GM21367 (cell line): ENCODE results near the gene MLLT3.

Source experiments
- ATAC-seq: cut with Tn5 transposase; IDR thresholded peaks from one replicate; pipeline ENCODE4 v1.9.1; 2021; ENCODE audit not compliant: unreplicated experiment

The MLLT3 gene

GRCh38 chr9:20630241-20630943 lies 8.1 kb upstream of the MLLT3 start:
- ATAC-seq: no peak

GRCh38 chr9:20625003-20625349 lies 2.7 kb upstream of the MLLT3 start:
- no peak for ATAC-seq

GRCh38 chr9:20624201-20625002 lies 2.1 kb upstream of the MLLT3 start:
- ATAC-seq: peak; percentile 25

GRCh38 chr9:20623748-20624124 lies 1.4 kb upstream of the MLLT3 start:
- ATAC-seq: no peak

- peak; percentile 0 for ATAC-seq
Measured at GRCh38 chr9:20623021-20623747, 885 bp upstream of the MLLT3 start.

GRCh38 chr9:20621471-20622329 lies 599 bp downstream of the MLLT3 start:
- ATAC-seq: peak; percentile 6

GRCh38 chr9:20620650-20621470 lies 1.4 kb downstream of the MLLT3 start:
- no peak for ATAC-seq

GRCh38 chr9:20619487-20620200 lies 2.7 kb downstream of the MLLT3 start:
- ATAC-seq: no peak

GRCh38 chr9:20618361-20618802 lies 3.9 kb downstream of the MLLT3 start:
- ATAC-seq: no peak

GRCh38 chr9:20616808-20617207 lies 5.5 kb downstream of the MLLT3 start:
- no peak for ATAC-seq

- no peak for ATAC-seq
Measured at GRCh38 chr9:20614602-20615216, 7.6 kb downstream of the MLLT3 start.

GRCh38 chr9:20611691-20612287 lies 10.5 kb downstream of the MLLT3 start:
- ATAC-seq: no peak

GRCh38 chr9:20610591-20610990 lies 11.7 kb downstream of the MLLT3 start:
- ATAC-seq: no peak

- ATAC-seq: no peak
Measured at GRCh38 chr9:20608582-20608981, 13.7 kb downstream of the MLLT3 start.

- no peak for ATAC-seq
Measured at GRCh38 chr9:20606652-20607051, 15.6 kb downstream of the MLLT3 start.

GRCh38 chr9:20604562-20604961 lies 17.7 kb downstream of the MLLT3 start:
- peak; percentile 86 for ATAC-seq

GRCh38 chr9:20603524-20604268 lies 18.6 kb downstream of the MLLT3 start:
- ATAC-seq: no peak

- no peak for ATAC-seq
Measured at GRCh38 chr9:20601292-20601691, 21.0 kb downstream of the MLLT3 start.
